HCT116 (cell line): ENCODE results near the gene NYAP1. TPM values are rescaled to one million over a fixed set of nuclear protein-coding genes. Genes with fewer than 3 reads are reported as not detected.
A peak's percentile ranks its signal among the peaks of the same experiment; 100 is the strongest.

ENCODE experiments used
- ATAC-seq: fragments of 200-7000 bp; cut with Tn5 transposase; 2 replicates; pipeline ENCODE4 v1.9.1; 2020; ENCODE audit warnings: mild to moderate bottlenecking, moderate library complexity
- BruUV-seq: library from RNA; stranded (reverse); fragments of 400-500 nt; replicated peaks from 2 replicates; lab custom pipeline; 2021; lab: Mats Ljungman, UMichigan
- CTCF ChIA-PET: fragments of 300-600 bp; sonication (Branson Sonifier 250); formaldehyde crosslinking; loops from one replicate; lab custom pipeline; 2021; ENCODE audit warnings: antibody characterized with exemption; lab: Charles Lee
- POLR2A ChIA-PET: fragments of 300-600, 350-600 bp; sonication (Branson Sonifier 250); formaldehyde crosslinking; loops from one replicate; lab custom pipeline; 2021; ENCODE audit warnings: antibody characterized with exemption; lab: Charles Lee
- RAD21 ChIA-PET, 2 experiments: fragments of 300-600 bp; sonication (Branson Sonifier 250); formaldehyde crosslinking; loops; one replicate each; lab custom pipeline; 2023; ENCODE audit warnings: low total read pairs in 2 of 2; ENCODE audit not compliant: uncharacterized antibody in 2 of 2, unreplicated experiment in 2 of 2, low non-redundant PET in 1 of 2; lab: Charles Lee
- DNase-seq: peaks from one replicate; pipeline ENCODE4 v3.0.0-alpha.2; 2010; ENCODE audit warnings: low read depth, low spot score
- H2AFZ ChIP-seq: fragments of 200-600 bp; shearing (Covaris generic), sonication (generic); 2 replicates; pipeline ENCODE4 v1.6.1; 2017; ENCODE audit warnings: low read depth, mixed run types, mixed read lengths, antibody characterized with exemption, low read length; ENCODE audit not compliant: poor library complexity, severe bottlenecking
- H3K27ac ChIP-seq: 2 replicates; pipeline ENCODE4 v1.5.1; 2012; ENCODE audit warnings: low read depth, low read length
- H3K27me3 ChIP-seq: fragments of 200-600 bp; sonication (generic); 2 replicates; pipeline ENCODE4 v1.6.1; 2016; ENCODE audit warnings: mixed run types, low read length, mixed read lengths; ENCODE audit not compliant: insufficient read depth
- H3K36me3 ChIP-seq, 2 experiments: fragments of 200-500 bp in 1 of 2; fragments of 200-600 bp in 1 of 2; sonication (Bioruptor generic) in 1 of 2; sonication (generic) in 1 of 2; 2 replicates each; pipeline versions ENCODE4 v1.5.1 to v1.6.1; 2014 to 2016; ENCODE audit warnings: low read length in 2 of 2, inconsistent platforms in 1 of 2, mixed read lengths in 1 of 2, mixed run types in 1 of 2; ENCODE audit not compliant: insufficient read depth in 2 of 2, control insufficient read depth in 1 of 2
- H3K4me1 ChIP-seq, 2 experiments: fragments of 200-600 bp in 1 of 2; sonication (generic) in 1 of 2; 2 replicates each; pipeline versions ENCODE4 v1.5.1 to v1.6.1; 2012 to 2017; ENCODE audit warnings: low read length in 2 of 2, inconsistent platforms in 1 of 2, mild to moderate bottlenecking in 1 of 2, mixed read lengths in 1 of 2, mixed run types in 1 of 2, moderate library complexity in 1 of 2; ENCODE audit not compliant: insufficient read depth in 2 of 2, control insufficient read depth in 1 of 2
- H3K4me2 ChIP-seq: fragments of 200-600 bp; sonication (generic); 2 replicates; pipeline ENCODE4 v1.6.1; 2017; ENCODE audit warnings: mixed run types, low read length, mixed read lengths
- H3K4me3 ChIP-seq, 2 experiments: fragments of 200-600 bp in 1 of 2; sonication (generic) in 1 of 2; replicated peaks in 1 of 2; 2 replicates each; pipeline ENCODE4 v1.5.1; 2011 to 2016; ENCODE audit warnings: low read length in 2 of 2, control low read depth in 1 of 2, low read depth in 1 of 2, mild to moderate bottlenecking in 1 of 2, mixed read lengths in 1 of 2, mixed run types in 1 of 2
- H3K79me2 ChIP-seq: fragments of 200-600 bp; sonication (generic); 2 replicates; pipeline ENCODE4 v1.6.1; 2017; ENCODE audit warnings: mild to moderate bottlenecking, mixed run types, low read length, moderate library complexity, mixed read lengths; ENCODE audit not compliant: insufficient read depth
- H3K9ac ChIP-seq: fragments of 200-600 bp; sonication (generic); 2 replicates; pipeline ENCODE4 v1.6.1; 2016; ENCODE audit warnings: low read length, mixed read lengths
- H3K9me2 ChIP-seq: fragments of 200-600 bp; sonication (generic), shearing (Covaris generic); 2 replicates; pipeline ENCODE4 v1.6.1; 2017; ENCODE audit warnings: mixed run types, mild to moderate bottlenecking, moderate library complexity; ENCODE audit not compliant: insufficient read depth
- H3K9me3 ChIP-seq, 2 experiments: fragments of 200-500 bp in 1 of 2; fragments of 200-600 bp in 1 of 2; sonication (Bioruptor generic) in 1 of 2; sonication (generic) in 1 of 2; 2 replicates each; pipeline ENCODE4 v1.6.1; 2014 to 2017; ENCODE audit warnings: low read length in 2 of 2, mixed read lengths in 2 of 2, inconsistent platforms in 1 of 2, low read depth in 1 of 2, mild to moderate bottlenecking in 1 of 2, mixed run types in 1 of 2, moderate library complexity in 1 of 2; ENCODE audit not compliant: control insufficient read depth in 1 of 2, insufficient read depth in 1 of 2
- H4K20me1 ChIP-seq: fragments of 200-600 bp; sonication (generic), shearing (Covaris generic); 2 replicates; pipeline ENCODE4 v1.6.1; 2017; ENCODE audit warnings: mixed run types, mild to moderate bottlenecking, moderate library complexity; ENCODE audit not compliant: insufficient read depth
- CBX3 ChIP-seq: IDR thresholded peaks from 2 replicates; pipeline ENCODE4 v1.6.1; 2012; ENCODE audit warnings: low read depth
- CEBPB ChIP-seq: IDR thresholded peaks from 2 replicates; pipeline ENCODE4 v1.6.1; 2012; ENCODE audit warnings: low read depth
- EGR1 ChIP-seq: IDR thresholded peaks from 2 replicates; pipeline ENCODE4 v1.6.1; 2012; ENCODE audit warnings: low read depth
- EZH2phosphoT487 ChIP-seq: fragments of 200-600 bp; IDR thresholded peaks from 2 replicates; pipeline ENCODE4 v1.6.1; 2018; ENCODE audit warnings: antibody characterized with exemption, borderline replicate concordance
- YY1 ChIP-seq: IDR thresholded peaks from 2 replicates; pipeline ENCODE4 v1.6.1; 2011; ENCODE audit warnings: low read length, low read depth, moderate library complexity, mild to moderate bottlenecking; ENCODE audit not compliant: insufficient replicate concordance; ENCODE audit errors: extremely low read depth
- ZFX ChIP-seq: fragments of 450-650 bp; IDR thresholded peaks from 2 replicates; pipeline ENCODE4 v1.6.1; 2017
- ZNF274 ChIP-seq: fragments of 200-500 bp; sonication (Bioruptor generic); IDR thresholded peaks from 2 replicates; pipeline ENCODE4 v1.6.1; 2014; ENCODE audit warnings: mild to moderate bottlenecking, low read depth, low read length, inconsistent platforms
- intact Hi-C: fragments of 100-400 bp; cut with micrococcal nuclease; formaldehyde crosslinking; loops from 2 replicates; pipeline ENCODE4 v1.10.0; 2022
- total RNA-seq: library from RNA; stranded (reverse); gene quantifications from one replicate; pipeline ENCODE4 v1.2.1, GENCODE V29; 2021; ENCODE audit not compliant: unreplicated experiment
- TF ChIP-seq, protein P1 (sequence below): IDR thresholded peaks from 2 replicates; pipeline ENCODE4 v1.6.1; 2012
- TF ChIP-seq, protein P2 (sequence below): IDR thresholded peaks from 2 replicates; pipeline ENCODE4 v1.6.1; 2012; ENCODE audit warnings: low read depth
- TF ChIP-seq, protein P3 (sequence below), 3 experiments: fragments of 200-600 bp in 1 of 3; sonication (generic) in 1 of 3; IDR thresholded peaks in 2 of 3; conservative IDR thresholded peaks in 1 of 3; 2 replicates each; pipeline ENCODE4 v1.5.1; 2012 to 2017; ENCODE audit warnings: low read depth in 2 of 3, low read length in 2 of 3, antibody characterized with exemption in 1 of 3, borderline replicate concordance in 1 of 3, control low read depth in 1 of 3, mild to moderate bottlenecking in 1 of 3, mixed read lengths in 1 of 3, mixed run types in 1 of 3, moderate library complexity in 1 of 3; ENCODE audit not compliant: insufficient read depth in 1 of 3

The NYAP1 gene
- total RNA-seq, 1 experiment from 2014 or later = 6.7 TPM

DNA sequence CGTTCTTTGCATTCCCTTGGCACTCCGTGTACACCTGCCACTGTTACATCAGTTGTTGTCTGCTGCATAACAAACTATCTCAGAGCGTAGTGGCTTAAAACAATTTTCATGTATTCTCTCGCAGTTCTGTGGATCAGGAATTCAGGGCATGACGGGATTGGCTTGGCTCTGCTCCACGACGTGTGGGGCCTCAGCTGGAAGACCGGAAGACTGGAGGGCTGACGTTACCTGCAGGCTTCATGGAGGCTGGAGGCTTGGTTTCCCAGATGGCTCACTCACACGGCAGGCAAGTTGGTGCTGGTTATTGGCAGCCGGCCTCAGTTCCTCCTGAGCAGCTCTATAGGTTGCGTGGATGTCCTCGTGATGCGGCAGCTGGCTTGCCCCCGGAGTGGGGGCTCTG is 25.5 kb downstream of the NYAP1 start:
- Histone ChIP-seq H3K4me3 (no peak overlapping the region), H3K4me1 (peaks cover 9 to 37% of the 10 kb centered on the region in 2 experiments; a peak in 3 of 4 replicates), H2AFZ (no peak overlapping the region), H3K27ac (no peak overlapping the region), H3K79me2 (no peaks in the 10 kb centered on the region), H3K4me2 (no peak overlapping the region), H3K27me3 (no peaks in the 10 kb centered on the region), H3K9me3 (no peaks in the 10 kb centered on the region), H3K9ac (no peak overlapping the region), H3K36me3 (no peaks in the 10 kb centered on the region), H3K9me2 (no peaks in the 10 kb centered on the region), H4K20me1 (no peaks in the 10 kb centered on the region)
- RAD21 ChIA-PET = no interaction called here
- CTCF ChIA-PET = no interaction called here
- POLR2A ChIA-PET = no interaction called here
- intact Hi-C loops = no loop called here
- TF ChIP-seq CBX3 (no peak), YY1 (no peak), CEBPB (no peak), ZNF274 (no peak), EGR1 (no peak)
- TF ChIP-seq, protein P1, sequence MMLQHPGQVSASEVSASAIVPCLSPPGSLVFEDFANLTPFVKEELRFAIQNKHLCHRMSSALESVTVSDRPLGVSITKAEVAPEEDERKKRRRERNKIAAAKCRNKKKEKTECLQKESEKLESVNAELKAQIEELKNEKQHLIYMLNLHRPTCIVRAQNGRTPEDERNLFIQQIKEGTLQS = no peak
- ATAC-seq = no peak
- no peak for DNase-seq
- no TSS peak for BruUV-seq

DNA sequence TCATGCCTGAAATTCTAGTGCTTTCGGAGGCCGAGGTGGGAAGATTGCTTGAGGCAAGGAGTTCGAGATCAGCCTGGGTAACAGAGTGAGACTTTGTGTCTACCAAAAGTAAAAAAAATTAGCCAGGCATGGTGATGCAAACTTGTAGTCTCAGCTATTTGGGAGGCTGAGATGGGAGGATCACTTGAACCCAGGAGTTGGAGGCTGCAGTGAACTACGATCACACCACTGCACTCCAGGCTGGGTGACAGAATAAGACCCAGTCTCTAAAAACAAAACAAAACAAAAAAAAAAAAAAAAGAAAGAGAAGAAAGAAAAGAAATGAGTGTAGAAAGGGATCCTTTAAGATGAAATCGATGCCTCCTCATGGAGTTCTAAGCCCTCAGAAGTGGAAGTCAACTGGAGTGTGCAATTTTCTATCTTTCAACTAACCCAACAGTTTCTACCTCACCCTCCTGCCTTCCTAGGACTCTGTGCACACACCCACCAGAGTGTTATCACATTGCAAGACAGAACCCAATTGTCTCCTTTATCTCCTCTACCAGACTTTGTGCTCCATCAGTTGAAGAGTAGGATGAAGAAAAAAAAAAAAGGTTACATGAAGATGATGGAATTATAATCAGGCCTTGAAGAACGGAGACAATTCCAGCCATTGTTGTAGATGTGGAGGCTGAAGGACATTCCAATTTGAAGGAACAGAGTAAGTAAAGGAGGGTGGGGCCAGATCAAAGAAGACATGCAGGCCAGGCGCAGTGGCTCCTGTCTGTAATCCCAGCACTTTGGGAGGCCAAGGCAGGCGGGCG is 26.9 kb downstream of the NYAP1 start:
- Histone ChIP-seq H3K4me2 (no peak overlapping the region), H3K79me2 (no peaks in the 10 kb centered on the region), H3K9me2 (no peaks in the 10 kb centered on the region), H3K27me3 (no peaks in the 10 kb centered on the region), H3K9me3 (no peaks in the 10 kb centered on the region), H3K4me3 (no peak overlapping the region), H3K36me3 (no peaks in the 10 kb centered on the region), H3K4me1 (peaks cover 11 to 38% of the 10 kb centered on the region in 2 experiments), H4K20me1 (no peaks in the 10 kb centered on the region), H3K27ac (no peak overlapping the region), H2AFZ (peak overlapping the region; percentile 84), H3K9ac (no peak overlapping the region)
- POLR2A ChIA-PET = no interaction called here
- DNase-seq = no peak
- CTCF ChIA-PET = no interaction called here
- intact Hi-C loops = no loop called here
- RAD21 ChIA-PET = no interaction called here
- TF ChIP-seq CBX3 = no peak
- TF ChIP-seq, protein P2, sequence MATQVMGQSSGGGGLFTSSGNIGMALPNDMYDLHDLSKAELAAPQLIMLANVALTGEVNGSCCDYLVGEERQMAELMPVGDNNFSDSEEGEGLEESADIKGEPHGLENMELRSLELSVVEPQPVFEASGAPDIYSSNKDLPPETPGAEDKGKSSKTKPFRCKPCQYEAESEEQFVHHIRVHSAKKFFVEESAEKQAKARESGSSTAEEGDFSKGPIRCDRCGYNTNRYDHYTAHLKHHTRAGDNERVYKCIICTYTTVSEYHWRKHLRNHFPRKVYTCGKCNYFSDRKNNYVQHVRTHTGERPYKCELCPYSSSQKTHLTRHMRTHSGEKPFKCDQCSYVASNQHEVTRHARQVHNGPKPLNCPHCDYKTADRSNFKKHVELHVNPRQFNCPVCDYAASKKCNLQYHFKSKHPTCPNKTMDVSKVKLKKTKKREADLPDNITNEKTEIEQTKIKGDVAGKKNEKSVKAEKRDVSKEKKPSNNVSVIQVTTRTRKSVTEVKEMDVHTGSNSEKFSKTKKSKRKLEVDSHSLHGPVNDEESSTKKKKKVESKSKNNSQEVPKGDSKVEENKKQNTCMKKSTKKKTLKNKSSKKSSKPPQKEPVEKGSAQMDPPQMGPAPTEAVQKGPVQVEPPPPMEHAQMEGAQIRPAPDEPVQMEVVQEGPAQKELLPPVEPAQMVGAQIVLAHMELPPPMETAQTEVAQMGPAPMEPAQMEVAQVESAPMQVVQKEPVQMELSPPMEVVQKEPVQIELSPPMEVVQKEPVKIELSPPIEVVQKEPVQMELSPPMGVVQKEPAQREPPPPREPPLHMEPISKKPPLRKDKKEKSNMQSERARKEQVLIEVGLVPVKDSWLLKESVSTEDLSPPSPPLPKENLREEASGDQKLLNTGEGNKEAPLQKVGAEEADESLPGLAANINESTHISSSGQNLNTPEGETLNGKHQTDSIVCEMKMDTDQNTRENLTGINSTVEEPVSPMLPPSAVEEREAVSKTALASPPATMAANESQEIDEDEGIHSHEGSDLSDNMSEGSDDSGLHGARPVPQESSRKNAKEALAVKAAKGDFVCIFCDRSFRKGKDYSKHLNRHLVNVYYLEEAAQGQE = no peak
- TF ChIP-seq CEBPB = no peak
- TF ChIP-seq, protein P3, sequence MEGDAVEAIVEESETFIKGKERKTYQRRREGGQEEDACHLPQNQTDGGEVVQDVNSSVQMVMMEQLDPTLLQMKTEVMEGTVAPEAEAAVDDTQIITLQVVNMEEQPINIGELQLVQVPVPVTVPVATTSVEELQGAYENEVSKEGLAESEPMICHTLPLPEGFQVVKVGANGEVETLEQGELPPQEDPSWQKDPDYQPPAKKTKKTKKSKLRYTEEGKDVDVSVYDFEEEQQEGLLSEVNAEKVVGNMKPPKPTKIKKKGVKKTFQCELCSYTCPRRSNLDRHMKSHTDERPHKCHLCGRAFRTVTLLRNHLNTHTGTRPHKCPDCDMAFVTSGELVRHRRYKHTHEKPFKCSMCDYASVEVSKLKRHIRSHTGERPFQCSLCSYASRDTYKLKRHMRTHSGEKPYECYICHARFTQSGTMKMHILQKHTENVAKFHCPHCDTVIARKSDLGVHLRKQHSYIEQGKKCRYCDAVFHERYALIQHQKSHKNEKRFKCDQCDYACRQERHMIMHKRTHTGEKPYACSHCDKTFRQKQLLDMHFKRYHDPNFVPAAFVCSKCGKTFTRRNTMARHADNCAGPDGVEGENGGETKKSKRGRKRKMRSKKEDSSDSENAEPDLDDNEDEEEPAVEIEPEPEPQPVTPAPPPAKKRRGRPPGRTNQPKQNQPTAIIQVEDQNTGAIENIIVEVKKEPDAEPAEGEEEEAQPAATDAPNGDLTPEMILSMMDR (IDR thresholded peaks at IDR 0.05 in 2 of 3, conservative IDR thresholded peaks at IDR 0.05 in 1 of 3; ENCODE audit: borderline replicate concordance in 1 of 3, insufficient read depth in 1 of 3, low read depth in 2 of 3, low read length in 2 of 3) = no peak
- no peak for TF ChIP-seq EZH2phosphoT487
- no peak for TF ChIP-seq ZFX
- no peak for TF ChIP-seq YY1
- BruUV-seq = no TSS peak
- no peak for ATAC-seq
